MM.1S (cell line): ENCODE measurements around the gene BRF1.
"Not testable (repeated sequence)": the region's sequence is repeated elsewhere in the genome, so short reads cannot be mapped to it uniquely, and the experiment has no call there.

Source experiments
- DNase-seq: peaks from one replicate; pipeline ENCODE4 v3.0.0-alpha.2; 2015
- H2AFZ ChIP-seq: fragments of 300-600 bp; sonication (generic); 2 replicates; pipeline ENCODE4 v1.6.0; 2016; ENCODE audit warnings: antibody characterized with exemption, low read length
- H3F3A ChIP-seq: fragments of 300-600 bp; sonication (generic); 2 replicates; pipeline ENCODE4 v1.6.1; 2016; ENCODE audit warnings: mild to moderate bottlenecking, antibody characterized with exemption, low read length, moderate library complexity, mixed read lengths; ENCODE audit not compliant: insufficient read depth
- H3K27ac ChIP-seq: fragments of 300-600 bp; sonication (generic); 2 replicates; pipeline ENCODE4 v1.5.1; 2016; ENCODE audit warnings: mild to moderate bottlenecking, low read length
- H3K27me3 ChIP-seq: fragments of 300-600 bp; sonication (generic); replicated peaks from 2 replicates; pipeline ENCODE4 v1.6.0; 2016; ENCODE audit warnings: low read length; ENCODE audit not compliant: insufficient read depth
- H3K36me3 ChIP-seq: fragments of 300-600 bp; sonication (generic); replicated peaks from 2 replicates; pipeline ENCODE4 v1.6.1; 2016; ENCODE audit warnings: mild to moderate bottlenecking, low read length, mixed read lengths; ENCODE audit not compliant: insufficient read depth
- H3K4me1 ChIP-seq: fragments of 300-600 bp; sonication (generic); 2 replicates; pipeline ENCODE4 v1.6.1; 2016; ENCODE audit warnings: low read length, mixed read lengths
- H3K4me2 ChIP-seq: fragments of 300-600 bp; sonication (generic); 2 replicates; pipeline ENCODE4 v1.6.0; 2016; ENCODE audit warnings: low read depth, low read length
- H3K4me3 ChIP-seq: fragments of 300-600 bp; sonication (generic); 2 replicates; pipeline ENCODE4 v1.5.1; 2016; ENCODE audit warnings: low read length, mixed read lengths
- H3K79me2 ChIP-seq: fragments of 300-600 bp; sonication (generic); 2 replicates; pipeline ENCODE4 v1.6.1; 2016; ENCODE audit warnings: mixed run types, low read length, mixed read lengths
- H3K9ac ChIP-seq: fragments of 300-600 bp; sonication (generic); 2 replicates; pipeline ENCODE4 v1.6.1; 2016; ENCODE audit warnings: low read length, mixed read lengths
- H3K9me2 ChIP-seq: fragments of 300-600 bp; sonication (generic); replicated peaks from 2 replicates; pipeline ENCODE4 v1.6.1; 2016; ENCODE audit warnings: mild to moderate bottlenecking, low read length, mixed read lengths; ENCODE audit not compliant: insufficient read depth
- H3K9me3 ChIP-seq: fragments of 300-600 bp; sonication (generic); replicated peaks from 2 replicates; pipeline ENCODE4 v1.6.1; 2016; ENCODE audit warnings: mild to moderate bottlenecking, low read length, mixed read lengths; ENCODE audit not compliant: insufficient read depth
- H4K20me1 ChIP-seq: fragments of 300-600 bp; sonication (generic); 2 replicates; pipeline ENCODE4 v1.6.1; 2016; ENCODE audit warnings: mild to moderate bottlenecking, low read length, moderate library complexity, mixed read lengths; ENCODE audit not compliant: insufficient read depth
- CTCF ChIP-seq: fragments of 300-600 bp; sonication (generic); IDR thresholded peaks from 2 replicates; pipeline ENCODE4 v1.5.1; 2016; ENCODE audit warnings: antibody characterized with exemption, low read length, mixed read lengths
- EZH2 ChIP-seq: fragments of 300-600 bp; sonication (generic); optimal IDR thresholded peaks from 2 replicates; pipeline ENCODE3; 2017; ENCODE audit warnings: low read depth, mild to moderate bottlenecking, antibody characterized with exemption, low read length, mixed read lengths
- EZH2phosphoT487 ChIP-seq: fragments of 300-600 bp; sonication (generic); IDR thresholded peaks from 2 replicates; pipeline ENCODE4 v1.6.1; 2018; ENCODE audit warnings: antibody characterized with exemption, low read length

BRF1 gene

DNA sequence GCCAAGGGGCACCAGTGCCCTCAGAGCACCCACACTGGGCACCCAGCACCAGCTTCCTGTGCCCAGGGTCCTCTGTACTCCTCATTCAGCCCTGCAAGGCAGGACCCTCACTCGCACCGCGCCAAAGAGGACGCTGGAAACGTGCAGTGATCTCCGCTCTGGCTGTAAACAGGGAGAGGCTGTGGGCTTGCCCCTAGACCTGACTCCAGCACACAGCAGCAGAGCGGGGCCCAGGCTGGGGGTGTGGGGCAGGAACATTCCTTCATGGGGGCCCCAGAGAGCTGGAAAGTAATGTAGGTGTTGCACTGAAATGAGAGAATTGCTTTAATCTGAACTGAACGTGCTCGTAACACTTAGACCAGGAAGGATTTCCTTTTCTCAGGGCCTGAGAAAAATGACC lies 5.0 kb upstream of the BRF1 start:
- H3K9me2 ChIP-seq: no peaks in the 10 kb centered on the region
- no peak overlapping the region for H2AFZ ChIP-seq
- H3K9ac ChIP-seq: no peak overlapping the region
- H3K9me3 ChIP-seq: no peaks in the 10 kb centered on the region
- no peak for TF ChIP-seq EZH2
- TF ChIP-seq CTCF: no peak
- TF ChIP-seq EZH2phosphoT487: no peak
- H3K4me2 ChIP-seq: no peak overlapping the region
- no peaks in the 10 kb centered on the region for H4K20me1 ChIP-seq
- no peaks in the 10 kb centered on the region for H3K27me3 ChIP-seq
- no peaks in the 10 kb centered on the region for H3K36me3 ChIP-seq
- H3K4me3 ChIP-seq: no peak overlapping the region
- DNase-seq: no peak
- no peaks in the 10 kb centered on the region for H3F3A ChIP-seq
- no peaks in the 10 kb centered on the region for H3K4me1 ChIP-seq
- no peaks in the 10 kb centered on the region for H3K79me2 ChIP-seq
- no peak overlapping the region for H3K27ac ChIP-seq

DNA sequence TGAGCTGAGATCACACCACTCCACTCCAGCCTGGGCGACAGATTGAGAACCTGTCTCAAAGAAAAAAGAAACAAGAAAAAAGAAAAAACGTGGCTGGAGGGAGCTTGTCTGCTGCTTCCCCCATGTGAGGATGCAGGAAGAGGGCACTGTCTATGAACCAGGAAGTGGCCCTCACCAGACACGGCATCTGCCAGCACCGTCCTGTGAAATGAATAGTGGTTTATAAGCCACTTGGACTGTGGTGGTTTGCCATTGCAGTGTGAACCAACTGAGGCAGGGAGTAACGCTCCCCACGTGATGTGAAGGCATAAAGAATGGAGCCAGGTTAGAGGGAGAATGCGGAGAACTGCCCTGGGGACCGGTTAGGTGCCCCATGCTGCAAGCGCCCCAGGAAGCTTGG lies 4.5 kb upstream of the BRF1 start:
- Histone ChIP-seq H3K4me2 (no peak overlapping the region), H3K27ac (no peak overlapping the region), H3K9ac (no peak overlapping the region), H3K27me3 (no peaks in the 10 kb centered on the region), H3K9me3 (no peaks in the 10 kb centered on the region), H3K79me2 (no peaks in the 10 kb centered on the region), H2AFZ (no peak overlapping the region), H3K4me3 (no peak overlapping the region), H3K4me1 (no peaks in the 10 kb centered on the region), H3K36me3 (no peaks in the 10 kb centered on the region), H4K20me1 (no peaks in the 10 kb centered on the region), H3K9me2 (no peaks in the 10 kb centered on the region), H3F3A (no peaks in the 10 kb centered on the region)
- TF ChIP-seq CTCF (no peak), EZH2phosphoT487 (no peak), EZH2 (no peak)
- DNase-seq: no peak

GRCh38 chr14:105304565-105304964 lies 3.8 kb upstream of the BRF1 start:
- no peaks in the 10 kb centered on the region for H3K27me3 ChIP-seq
- no peak overlapping the region for H3K27ac ChIP-seq
- H3K36me3 ChIP-seq: no peaks in the 10 kb centered on the region
- no peaks in the 10 kb centered on the region for H3F3A ChIP-seq
- no peak overlapping the region for H3K9ac ChIP-seq
- TF ChIP-seq EZH2phosphoT487: no peak
- no peak for TF ChIP-seq CTCF
- no peaks in the 10 kb centered on the region for H4K20me1 ChIP-seq
- H2AFZ ChIP-seq: no peak overlapping the region
- peaks cover 6% of the 10 kb centered on the region for H3K79me2 ChIP-seq
- no peaks in the 10 kb centered on the region for H3K4me1 ChIP-seq
- DNase-seq: no peak
- no peak overlapping the region for H3K4me3 ChIP-seq
- no peak overlapping the region for H3K4me2 ChIP-seq
- no peaks in the 10 kb centered on the region for H3K9me2 ChIP-seq
- H3K9me3 ChIP-seq: no peaks in the 10 kb centered on the region

DNA sequence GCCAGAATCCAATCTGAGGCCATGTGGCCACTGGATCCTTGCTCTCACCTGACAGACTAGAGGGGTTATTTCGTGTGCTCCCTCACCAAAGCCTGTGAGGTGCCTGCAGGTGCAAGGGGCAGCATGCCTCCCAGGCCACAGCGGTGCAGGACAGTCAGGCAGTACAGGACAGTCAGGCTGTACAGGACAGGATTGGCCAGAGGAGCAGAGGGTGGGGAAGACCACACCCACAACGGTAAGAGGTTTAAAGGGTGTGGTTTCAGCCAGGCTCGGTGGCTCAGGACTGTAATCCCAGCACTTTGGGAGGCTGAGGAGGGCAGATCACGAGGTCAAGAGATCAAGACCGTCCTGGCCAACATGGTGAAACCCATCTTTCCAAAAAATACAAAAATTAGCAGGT lies 3.1 kb upstream of the BRF1 start:
- Histone ChIP-seq H2AFZ (no peak overlapping the region), H3K9ac (no peak overlapping the region), H3K4me1 (no peaks in the 10 kb centered on the region), H3K4me3 (no peak overlapping the region), H3K9me2 (no peaks in the 10 kb centered on the region), H3K4me2 (no peak overlapping the region), H3K79me2 (peaks cover 12% of the 10 kb centered on the region), H3K9me3 (no peaks in the 10 kb centered on the region), H4K20me1 (no peaks in the 10 kb centered on the region), H3F3A (no peaks in the 10 kb centered on the region), H3K36me3 (no peaks in the 10 kb centered on the region), H3K27me3 (no peaks in the 10 kb centered on the region), H3K27ac (no peak overlapping the region)
- no peak for TF ChIP-seq CTCF
- no peak for TF ChIP-seq EZH2
- TF ChIP-seq EZH2phosphoT487: no peak
- no peak for DNase-seq

DNA sequence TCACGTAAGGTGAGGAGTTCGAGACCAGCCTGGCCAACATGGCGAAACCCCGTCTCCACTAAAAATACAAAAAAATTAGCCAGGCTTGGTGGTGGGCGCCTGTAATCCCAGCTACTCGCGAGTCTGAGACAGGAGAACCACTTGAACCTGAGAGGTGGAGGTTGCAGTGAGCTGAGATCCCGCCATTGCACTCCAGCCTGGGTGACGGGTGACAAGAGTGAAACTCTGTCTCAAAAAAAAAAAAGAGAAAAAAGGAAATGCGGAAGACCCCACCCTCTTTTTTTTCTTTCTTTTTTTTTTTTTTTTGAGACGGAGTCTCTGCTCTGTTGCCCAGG lies 1.1 kb upstream of the BRF1 start:
- H3K27ac ChIP-seq, H4K20me1 ChIP-seq, H3K9ac ChIP-seq: not testable (repeated sequence)

More for the DNA sequence above, 1.1 kb upstream of the BRF1 start:
- not testable (repeated sequence) for H3K4me3 ChIP-seq, H3K36me3 ChIP-seq, DNase-seq, H3K9me2 ChIP-seq, H3K27me3 ChIP-seq, H3K4me1 ChIP-seq, H2AFZ ChIP-seq, H3K4me2 ChIP-seq, H3K9me3 ChIP-seq, H3F3A ChIP-seq
- H3K79me2 ChIP-seq: peaks cover 26% of the 10 kb centered on the region
